GM19099 (cell line): Measurements from ENCODE around the gene ARL8A.

Experiments used
- POLR2A ChIP-seq: IDR thresholded peaks from 3 replicates; pipeline ENCODE4 v1.6.1; 2011; ENCODE audit warnings: low read depth; ENCODE audit not compliant: insufficient read length; ENCODE audit errors: extremely low read depth

Gene ARL8A

GRCh38 chr1:202179828-202180750 lies 35.6 kb upstream of the ARL8A start:
- TF ChIP-seq POLR2A: no peak

DNA sequence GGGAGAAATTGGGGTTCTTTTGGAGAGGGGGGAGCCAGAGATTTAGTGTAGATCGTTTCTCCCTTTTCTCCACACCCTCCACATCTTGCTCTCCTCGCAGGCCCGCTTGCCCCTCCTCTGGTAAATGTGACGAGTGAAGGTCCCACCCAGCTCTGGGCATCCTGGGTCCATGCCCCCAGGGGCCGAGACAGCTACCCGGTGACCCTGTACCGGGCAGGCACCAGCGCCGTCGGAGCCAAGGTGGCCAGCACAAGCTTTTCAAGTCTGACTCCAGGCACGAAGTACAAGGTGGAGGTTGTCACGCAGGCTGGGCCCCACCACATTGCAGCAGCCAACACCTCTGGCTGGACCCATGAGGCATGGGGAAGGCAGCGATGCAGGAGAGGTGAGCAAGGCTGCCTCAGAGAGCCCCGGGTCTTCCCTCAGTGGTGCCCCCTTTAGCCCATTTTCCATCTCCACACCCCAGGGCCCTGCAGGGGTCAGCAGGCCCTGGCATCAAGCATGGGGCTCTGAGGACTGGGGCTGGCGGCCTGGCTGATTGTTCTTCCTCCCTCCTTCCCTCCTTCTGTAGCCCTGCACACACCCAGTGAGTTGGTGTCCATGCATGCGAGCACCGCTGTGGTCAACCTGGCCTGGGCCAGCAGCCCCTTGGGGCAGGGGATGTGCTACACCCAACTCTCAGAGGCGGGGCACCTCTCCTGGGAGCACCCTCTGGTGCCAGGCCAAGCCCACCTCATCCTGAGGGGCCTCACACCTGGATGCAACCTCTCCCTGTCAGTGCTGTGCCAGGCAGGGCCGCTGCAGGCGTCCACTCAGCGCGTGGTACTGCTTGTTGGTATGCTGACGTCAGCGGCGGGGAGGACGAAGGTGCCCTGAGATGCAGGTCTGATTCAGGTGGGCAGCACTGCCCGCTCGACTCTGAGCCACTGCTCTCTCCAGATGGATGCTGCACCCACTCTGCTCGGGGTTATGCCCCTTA lies 32.7 kb upstream of the ARL8A start:
- TF ChIP-seq POLR2A: no peak

GRCh38 chr1:202173993-202174392 lies 29.5 kb upstream of the ARL8A start:
- no peak for TF ChIP-seq POLR2A

GRCh38 chr1:202172015-202172355 lies 27.4 kb upstream of the ARL8A start:
- TF ChIP-seq POLR2A: no peak

GRCh38 chr1:202171292-202172014 lies 26.9 kb upstream of the ARL8A start:
- TF ChIP-seq POLR2A: no peak

DNA sequence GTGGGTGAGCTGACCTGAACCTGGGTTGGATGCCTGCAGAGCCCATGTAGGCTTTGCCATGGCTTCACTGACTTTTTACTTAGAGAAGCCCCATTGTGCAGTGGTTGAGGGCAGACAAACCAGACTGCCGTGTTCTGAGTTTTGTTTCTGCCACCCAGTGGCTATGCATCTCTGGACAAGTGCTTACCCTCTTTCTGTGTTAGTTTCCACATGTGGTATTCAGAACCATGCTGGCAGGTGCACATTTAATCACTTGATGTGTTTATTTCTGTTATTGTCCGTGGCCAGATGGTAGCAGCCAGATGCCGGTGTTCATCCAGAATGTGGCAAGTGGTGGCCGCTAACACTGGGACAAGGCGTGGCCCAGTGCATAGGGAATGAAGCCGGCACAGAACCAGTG lies 26.2 kb upstream of the ARL8A start:
- no peak for TF ChIP-seq POLR2A

GRCh38 chr1:202168861-202169260 lies 24.3 kb upstream of the ARL8A start:
- TF ChIP-seq POLR2A: no peak

DNA sequence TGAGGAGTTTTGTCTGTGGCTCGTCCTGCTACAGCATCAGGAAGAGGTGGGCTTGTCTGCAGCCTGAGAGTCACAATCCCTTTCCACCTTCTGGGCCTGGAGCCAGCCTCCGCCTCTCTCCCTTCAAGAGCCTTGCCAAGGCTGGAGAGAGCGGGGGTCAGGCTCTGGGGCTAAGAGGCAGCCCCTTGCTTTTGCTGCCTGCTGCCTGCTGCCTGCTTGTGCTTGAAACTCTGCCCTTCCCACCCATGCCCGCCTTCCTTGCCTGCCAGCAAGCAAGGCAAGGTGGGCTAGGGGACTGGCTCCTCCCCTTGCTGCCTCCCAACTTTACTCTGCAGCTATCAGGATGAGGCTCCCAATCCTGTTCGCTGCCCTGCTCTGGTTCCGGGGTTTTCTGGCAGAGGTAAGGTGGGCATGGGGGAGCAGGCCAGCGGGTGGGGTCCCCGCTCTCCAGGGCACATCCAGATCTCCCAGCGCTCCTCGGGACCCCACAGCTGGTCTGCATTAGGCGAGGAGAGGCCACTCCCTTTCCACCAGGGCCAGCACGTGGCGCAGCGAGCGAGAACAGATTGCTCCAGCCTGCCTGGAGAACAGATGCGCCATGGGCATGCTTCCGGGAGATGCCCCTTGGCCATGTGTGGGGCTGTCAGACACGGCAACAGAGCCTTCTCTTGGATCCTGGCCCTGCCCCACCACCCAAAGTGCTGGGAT lies 23.3 kb upstream of the ARL8A start:
- no peak for TF ChIP-seq POLR2A

GRCh38 chr1:202165942-202166843 lies 21.7 kb upstream of the ARL8A start:
- TF ChIP-seq POLR2A: no peak

DNA sequence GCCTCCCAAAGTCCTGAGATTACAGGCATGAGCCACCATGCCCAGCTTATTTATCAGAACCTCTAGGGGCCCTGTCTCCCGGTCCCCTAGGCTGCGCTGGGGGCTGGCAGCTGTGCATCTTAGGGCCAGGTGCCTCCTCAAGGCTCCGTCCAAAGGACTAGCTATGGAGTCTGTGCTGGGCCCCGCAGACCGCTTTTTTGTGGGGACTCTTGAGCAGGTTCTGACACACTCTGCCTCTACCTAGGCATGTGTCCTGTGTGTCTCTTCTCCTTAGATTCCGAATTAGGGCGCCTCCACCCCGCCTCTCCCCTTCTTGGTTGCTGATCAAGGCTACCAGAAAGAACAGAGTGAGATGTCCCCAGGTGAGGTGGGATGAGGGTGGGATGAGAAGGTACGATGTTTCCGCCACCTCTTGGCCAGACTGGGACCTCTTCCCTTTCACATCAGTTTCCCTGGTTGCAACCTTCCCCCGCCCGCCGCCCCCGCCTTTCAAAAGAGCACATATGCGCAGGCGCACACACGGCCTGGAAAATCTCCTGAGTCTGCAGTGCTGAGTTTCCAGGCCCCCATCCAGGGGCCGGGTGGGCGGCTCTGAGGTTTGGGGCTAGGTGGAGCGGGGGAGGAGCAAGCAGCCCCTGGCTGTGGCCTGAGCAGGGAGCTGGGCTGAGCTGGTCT lies 20.9 kb upstream of the ARL8A start:
- TF ChIP-seq POLR2A: no peak

DNA sequence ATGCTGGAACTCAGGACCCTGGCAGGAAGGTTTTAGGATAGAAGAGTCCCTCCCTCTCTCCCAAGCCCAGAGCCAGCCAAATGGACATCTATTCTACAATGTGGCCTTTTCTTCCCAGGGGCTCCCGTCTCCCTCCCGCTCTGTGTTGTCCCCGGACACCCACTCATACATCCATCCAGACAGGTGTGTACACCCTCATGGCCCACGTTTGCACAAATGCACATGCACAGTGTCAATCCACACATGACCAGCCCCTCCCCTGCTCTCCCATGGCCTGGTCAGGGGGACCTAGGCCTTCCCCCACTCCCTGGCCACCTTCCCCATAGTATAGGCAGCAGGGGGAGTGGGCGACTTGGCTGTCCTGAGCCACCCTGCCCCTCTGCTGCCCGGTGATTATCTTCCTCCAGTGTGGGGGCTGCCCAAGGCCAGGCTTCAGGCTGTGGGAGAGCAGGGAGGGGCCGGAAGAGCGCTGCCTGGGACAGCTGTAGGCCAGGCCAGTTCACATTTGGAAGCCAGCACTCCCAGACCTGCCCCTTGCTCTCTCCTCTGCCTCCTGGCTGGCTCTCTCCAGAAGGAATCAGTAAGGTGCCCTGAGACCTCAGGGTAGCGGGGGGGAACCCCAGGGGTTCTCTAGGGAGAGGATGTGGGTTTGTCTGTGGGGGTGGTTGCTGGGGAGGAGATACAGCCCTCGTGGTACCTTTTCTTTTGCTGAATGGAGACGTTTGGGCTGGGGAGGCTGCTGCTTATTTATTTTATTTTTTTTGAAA lies 19.9 kb upstream of the ARL8A start:
- no peak for TF ChIP-seq POLR2A

GRCh38 chr1:202163281-202164270 lies 19.0 kb upstream of the ARL8A start:
- no peak for TF ChIP-seq POLR2A
